CD4-positive, alpha-beta T cell treated with Interleukin-12 subunit alpha and Interleukin-12 subunit beta, for 1 hour (primary cell): Measurements from ENCODE around the gene TMEM176A.

Experiments
- DNase-seq: peaks from one replicate; pipeline ENCODE4 v3.0.0-alpha.2; 2020

The TMEM176A gene

DNA sequence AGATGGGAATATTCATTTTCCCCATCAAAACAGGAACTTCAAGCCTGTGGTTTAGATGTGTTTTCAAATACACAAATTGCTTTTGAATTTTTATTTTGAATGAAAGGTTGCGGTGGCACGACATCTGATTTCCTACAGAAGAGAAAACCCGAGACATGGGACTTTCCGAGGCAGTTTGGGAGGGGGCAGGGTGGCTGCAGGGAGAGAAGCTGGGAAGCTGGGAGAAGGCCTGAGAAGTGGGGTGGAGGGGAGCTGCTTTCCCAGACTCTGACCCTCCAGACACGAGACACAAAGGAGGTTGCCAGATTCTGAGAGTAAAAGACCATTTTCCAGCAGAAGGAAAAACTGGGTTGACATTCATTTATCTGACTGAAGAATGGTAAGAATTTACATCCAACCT lies 19.6 kb downstream of the TMEM176A start:
- no peak for DNase-seq

DNA sequence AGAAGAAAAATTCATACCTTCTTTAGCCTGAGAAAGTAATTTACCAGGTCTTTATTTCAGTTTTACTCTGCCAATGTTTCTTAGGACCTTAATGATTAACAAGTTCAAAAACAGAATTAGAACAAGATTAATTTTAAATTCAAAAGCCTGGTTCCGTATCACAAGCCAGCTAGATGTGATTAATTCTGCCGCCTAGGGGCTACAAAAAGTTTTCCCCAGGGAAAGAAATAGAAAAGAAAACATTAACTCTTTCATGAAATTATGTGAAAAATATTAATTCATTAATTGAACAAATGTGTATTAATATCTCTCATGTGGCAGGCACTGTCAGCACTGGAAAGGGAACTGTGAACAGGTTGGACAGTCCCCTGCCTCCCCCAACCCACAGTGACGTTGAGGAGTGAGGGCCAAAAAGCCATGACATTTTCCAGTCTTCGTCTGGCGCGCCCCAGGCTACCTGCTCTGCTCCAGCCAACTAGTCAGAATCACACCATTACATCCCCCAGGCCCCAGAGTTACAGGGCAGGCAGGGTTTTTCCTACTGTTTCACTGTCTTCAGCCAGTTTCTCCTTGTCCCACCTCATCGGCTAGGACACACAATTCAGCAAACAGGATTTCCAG lies 20.1 kb downstream of the TMEM176A start:
- no peak for DNase-seq

DNA sequence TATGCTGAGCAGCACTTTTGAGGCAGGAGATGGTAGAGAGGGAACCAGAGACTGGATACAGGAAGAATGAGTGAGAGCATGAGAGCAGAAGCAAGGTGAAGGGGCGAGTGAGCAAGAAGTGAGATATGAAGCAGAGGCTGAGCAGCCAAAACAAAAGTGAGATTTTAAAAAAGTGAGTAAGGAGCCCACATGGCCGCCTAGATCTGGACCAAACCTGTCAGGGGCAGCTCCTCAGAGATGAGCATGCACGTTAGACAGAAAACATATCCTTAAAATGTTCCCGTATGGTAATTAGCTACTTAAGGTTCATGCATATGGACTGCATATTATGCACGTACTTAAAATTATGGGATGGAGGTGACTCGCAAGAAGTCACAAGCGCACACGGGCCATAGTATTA lies 22.5 kb downstream of the TMEM176A start:
- no peak for DNase-seq

DNA sequence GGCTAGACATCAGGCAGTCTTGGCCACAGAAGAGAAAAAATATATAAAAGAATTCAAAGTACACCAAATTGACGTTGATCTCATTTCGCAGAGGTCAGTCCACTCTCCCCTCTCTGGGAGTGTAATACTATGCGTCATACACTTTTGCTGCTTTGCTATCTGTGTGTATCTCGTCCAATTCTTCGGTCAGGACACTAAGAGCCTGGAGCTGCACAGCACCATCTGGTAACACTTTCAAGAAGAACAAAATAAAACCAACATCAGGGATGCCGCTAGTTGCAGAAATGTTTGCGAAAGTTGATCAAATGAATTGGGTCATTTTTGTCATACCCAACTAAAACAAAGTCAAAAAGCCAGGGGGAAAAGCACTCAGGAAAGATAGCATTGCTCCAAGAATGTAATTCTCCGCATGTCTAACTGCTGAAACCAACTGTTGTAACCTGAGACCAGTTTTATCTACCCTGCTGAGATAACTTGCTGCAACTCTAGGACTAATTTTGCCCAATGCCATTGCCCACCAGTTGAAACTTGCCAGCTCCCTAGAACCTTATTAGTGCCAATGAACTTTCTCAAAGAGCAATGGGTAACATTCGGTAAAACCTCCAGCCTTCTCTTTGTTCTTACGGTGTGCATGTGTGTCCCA lies 23.0 kb downstream of the TMEM176A start:
- no peak for DNase-seq

DNA sequence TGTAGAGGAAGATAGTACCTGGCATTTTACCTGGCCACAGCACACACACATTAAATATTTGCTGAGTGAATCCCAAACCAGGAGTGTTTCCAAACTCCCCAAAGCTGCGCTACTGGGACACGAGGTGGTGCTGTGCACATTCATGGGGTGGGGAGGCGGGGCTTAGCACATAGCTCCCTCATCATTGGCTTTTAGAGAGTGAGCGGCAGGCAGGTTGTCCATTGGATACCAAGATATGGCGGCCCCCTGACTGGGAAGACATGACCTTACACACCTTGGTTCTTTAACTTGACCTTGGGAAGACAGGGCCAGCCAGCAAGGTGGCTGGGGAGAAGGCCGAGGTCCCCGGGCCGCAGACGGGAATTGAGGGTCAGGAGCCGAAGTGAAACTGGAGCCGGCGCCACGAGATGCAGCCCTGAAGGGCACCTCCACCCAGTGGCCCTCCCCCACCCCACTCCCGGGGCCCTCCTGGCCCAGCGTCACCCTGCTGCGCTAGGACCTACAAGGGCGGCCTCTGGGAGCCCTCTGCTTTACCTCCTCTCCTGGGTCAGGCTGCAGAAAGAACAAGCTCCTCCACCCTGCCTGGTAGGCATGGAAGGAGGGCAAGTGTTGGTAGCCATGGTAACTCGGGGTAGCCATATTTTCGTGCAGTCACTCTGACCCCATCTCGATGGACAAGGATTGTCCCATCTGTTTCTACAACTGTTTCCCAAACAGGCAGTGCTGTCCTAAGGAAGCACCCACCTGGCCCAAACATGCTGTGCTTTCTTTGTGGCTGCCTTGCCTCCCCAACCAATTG lies 24.0 kb downstream of the TMEM176A start:
- no peak for DNase-seq

DNA sequence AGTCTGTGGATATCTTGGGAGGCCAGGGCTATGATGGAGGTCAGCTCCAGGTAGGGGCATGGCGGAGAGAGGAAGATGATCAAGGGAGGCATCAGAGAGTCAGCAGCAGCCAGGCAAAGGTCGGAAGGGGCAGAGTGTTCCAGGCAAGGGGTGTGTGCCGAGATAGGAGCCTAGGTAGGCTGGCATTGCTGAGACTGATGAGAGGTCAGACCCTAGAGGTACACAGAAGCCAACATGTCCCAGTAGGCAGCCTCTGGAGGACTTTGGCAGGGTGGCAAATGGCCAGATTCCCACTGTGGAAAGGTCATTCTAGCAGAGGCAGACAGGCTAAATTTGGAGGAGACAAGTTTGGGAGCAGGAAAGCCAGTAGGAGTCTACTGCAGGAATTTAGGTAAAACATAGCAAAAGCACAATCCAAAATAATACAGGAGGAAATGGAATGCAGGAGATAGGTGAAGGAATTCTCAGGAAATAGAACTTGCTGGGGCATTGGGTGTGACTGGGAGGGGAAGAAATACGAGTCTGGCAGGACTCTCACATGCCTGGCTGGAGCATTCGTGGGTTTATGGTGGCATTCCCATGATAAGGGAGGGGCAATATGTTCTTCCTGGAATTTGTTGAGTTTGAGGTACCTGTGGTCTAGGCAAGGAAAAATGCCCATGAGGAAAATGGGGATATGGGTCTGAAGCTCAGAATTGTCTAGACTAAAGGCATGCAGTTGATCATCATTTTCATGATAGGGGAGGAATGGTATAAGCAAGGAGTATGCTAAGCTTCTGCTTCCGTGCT lies 25.7 kb downstream of the TMEM176A start:
- no peak for DNase-seq

DNA sequence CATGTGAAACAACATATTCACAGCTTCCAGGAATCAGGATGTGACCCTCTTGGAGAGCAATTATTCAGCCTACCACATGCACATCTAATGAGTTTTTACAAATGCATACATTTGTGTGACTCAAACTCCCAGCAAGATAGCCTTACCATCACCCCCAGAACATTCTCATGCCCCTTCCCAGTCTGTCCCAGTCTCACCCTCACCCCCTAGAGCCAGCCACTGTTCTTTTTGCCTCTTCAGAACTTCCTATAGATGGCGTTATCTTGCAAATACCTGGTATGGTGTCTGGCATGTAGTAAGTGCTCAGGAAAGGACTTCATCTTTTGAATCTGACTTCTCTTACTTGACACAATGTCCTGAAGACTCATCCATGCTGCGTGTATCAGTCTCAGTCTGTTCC lies 27.8 kb downstream of the TMEM176A start:
- DNase-seq: no peak

DNA sequence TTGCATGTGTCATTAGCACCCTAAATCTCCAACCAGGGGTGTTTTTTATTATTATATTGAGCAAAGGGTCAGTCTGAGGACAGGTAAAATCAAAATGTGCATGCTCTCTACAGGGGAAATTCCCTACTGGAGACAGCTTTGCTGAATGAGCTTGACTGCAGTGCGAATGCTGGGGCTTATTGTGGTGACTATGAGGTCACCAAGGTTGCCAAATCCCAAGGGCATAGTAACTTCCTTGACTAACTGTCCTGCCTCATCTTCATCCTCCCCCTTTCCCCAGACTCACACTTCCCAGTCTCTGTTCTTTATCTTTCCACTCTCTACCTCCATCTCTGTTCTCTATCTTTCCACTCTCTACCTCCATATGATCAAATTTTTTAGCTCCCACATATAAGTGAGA lies 28.9 kb downstream of the TMEM176A start:
- no peak for DNase-seq

DNA sequence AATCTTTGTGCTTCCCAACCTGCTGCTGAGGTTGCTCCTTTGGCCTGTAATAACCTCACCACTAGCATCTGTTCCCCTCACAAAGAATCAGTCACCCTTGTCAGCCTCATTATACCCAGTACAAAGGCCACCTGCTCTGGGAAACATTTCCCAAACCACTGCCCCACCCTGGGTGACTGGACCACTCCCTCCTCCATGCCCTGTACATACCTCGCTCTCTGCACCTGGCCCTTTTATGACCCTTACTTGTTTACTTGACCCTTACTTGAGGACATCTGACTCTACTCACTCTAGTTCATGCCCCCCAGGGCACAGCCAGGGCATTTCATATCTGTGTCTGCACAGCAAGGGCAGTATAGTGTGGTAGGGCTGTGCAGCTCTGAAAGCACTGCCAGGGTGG lies 30.4 kb downstream of the TMEM176A start:
- no peak for DNase-seq

DNA sequence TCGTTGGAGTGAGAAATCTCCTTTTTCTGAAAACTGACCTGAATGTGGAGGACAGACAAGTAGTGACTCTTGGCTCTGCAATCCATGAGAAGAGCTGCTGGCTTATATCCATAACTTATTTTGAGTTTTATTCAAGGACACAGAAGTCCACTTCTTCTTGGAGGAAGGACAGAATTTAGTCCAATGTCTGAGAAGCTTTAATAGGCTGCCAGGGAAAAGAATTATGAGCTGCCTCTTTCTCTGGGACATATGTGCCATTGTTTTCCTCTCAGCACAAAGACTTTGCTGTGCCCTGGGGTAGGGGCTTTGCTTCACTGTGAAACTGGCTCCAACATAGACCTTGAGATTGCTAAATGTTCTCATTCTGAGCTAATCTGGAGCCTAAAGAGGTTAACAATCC lies 31.3 kb downstream of the TMEM176A start:
- no peak for DNase-seq

DNA sequence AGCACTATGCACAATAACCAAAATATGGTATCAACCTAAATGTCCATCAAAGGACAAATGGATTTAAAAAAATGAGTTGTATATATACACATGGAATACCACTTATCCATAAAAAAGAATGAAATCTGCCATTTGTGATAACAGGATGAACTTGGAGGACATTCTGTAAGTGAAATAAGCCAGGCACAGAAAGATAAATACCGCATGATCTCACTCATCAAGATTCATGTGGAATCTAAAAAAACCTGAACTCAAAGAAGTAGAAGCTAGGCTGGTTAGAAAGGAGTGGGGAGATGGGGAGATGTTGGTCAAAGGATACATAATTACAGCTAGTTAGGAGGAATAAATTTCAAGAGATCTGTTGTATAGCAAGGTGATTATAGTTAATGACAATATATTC lies 34.5 kb downstream of the TMEM176A start:
- DNase-seq: no peak

DNA sequence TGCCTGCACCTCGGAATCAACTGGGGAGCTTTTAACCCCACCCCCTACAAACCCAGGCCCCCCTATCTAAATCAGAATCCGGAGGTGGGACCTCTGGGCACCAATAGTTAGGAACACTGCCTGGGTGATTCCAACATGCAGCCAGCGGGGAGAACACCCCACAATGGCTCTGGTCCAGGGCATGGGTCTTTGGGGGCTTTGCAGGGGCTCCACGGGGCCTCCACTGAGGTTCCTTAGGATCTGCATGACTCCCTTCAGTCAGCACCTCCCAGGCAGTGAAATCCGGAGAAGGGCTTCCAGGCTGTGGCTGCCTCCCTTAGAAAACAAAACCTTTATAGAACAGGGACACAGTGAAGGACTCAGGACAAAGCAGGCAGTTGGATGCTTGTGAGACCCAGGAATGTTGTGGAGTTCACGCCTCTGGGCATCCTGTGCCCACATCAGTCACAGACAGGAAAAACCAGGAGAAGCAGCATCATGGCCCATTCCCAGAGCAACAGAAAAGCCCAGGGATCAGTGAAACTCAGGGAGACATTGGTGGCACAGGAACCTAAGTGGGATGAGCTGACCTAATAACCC lies 35.2 kb downstream of the TMEM176A start:
- no peak for DNase-seq

DNA sequence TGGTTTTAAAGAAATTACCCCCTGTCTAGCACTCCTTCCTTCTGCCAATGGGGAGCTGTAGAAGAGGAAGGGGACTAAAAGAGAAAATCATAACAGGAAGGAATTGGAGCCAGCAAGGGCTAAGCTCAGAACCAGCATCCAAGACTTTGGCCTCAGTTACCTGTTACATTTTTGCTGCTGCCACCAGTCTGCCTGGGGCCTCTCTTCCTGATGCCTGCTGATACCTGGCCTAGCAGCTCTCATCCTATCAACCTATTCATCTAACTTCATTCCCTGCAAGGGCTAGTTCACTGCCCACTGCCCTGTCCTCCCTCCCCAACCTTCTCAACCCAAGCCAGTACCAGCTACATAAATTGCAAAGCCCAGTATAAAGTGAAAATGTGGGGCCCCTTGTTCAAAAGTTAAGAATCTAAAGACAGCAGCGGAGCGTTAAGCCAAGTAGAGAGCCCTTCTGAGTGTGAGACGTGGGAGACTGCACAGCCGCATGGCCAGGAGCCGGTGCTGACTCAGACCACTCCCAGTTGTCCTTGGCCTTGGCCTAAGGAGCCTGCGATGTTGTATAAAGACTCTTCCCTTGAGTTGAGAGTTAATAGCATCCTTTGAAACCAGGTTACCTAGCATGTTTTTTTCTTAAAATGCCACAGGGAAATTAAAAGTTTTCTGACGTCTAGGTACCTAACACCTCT lies 38.5 kb downstream of the TMEM176A start:
- no peak for DNase-seq

DNA sequence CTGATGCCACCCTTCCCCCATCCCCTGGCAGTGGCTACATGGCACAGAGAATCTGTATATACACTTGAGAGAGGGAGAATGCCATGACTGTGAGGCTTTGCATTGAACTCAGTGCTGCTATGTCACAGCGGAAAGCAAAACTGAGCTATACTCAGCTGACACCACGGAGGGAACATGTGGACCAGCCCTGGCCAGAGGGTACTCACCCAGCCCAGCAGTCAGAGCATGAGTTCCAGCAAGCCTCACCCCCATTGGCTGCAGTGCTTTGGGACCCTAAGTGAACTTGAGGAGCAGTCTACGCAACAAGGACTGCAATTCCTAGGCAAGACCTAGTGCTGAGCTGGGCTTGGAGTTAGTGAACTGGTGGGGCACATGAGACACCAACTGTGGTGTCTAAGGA lies 41.4 kb downstream of the TMEM176A start:
- DNase-seq: no peak

DNA sequence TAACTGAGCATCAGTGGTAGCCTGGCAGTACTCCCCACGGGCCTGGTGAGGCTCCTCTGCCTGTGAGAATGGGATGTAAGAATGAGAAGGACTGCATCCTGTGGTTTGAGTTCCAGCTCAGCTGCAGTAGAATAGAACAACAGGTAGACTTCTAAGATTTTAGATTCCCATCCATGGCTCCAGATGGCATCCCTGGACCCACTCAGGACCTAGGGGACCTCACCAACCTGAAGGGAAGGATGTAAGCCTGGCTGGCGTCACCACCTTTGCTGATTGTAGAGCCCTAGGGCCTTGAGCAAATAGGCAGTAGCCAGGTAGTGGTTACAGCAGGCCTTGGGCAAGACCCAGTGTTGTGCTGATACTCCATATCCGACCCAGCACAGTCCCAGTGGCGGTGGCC lies 42.1 kb downstream of the TMEM176A start:
- DNase-seq: no peak

DNA sequence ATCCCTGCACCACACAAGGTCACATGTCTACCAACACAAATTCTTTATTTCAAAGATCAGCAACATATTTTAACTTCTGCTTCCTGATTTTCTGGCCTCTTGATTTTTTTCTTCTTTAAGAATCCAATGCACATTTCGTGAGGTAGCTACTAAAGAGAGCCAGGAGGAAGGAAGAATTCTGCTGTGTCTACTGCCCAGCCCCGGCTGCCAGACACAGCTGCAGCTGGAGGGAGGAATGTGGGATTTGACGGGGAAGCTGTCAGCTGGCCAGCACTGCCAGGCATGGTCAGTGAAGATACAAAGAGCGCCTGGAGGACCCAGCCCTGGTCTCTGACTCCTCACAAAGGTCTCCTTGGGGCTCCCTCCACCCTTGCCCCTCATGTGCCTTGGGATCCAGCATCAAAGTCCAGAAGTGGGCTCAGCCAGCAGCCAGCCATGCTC lies 44.9 kb downstream of the TMEM176A start:
- DNase-seq: no peak

DNA sequence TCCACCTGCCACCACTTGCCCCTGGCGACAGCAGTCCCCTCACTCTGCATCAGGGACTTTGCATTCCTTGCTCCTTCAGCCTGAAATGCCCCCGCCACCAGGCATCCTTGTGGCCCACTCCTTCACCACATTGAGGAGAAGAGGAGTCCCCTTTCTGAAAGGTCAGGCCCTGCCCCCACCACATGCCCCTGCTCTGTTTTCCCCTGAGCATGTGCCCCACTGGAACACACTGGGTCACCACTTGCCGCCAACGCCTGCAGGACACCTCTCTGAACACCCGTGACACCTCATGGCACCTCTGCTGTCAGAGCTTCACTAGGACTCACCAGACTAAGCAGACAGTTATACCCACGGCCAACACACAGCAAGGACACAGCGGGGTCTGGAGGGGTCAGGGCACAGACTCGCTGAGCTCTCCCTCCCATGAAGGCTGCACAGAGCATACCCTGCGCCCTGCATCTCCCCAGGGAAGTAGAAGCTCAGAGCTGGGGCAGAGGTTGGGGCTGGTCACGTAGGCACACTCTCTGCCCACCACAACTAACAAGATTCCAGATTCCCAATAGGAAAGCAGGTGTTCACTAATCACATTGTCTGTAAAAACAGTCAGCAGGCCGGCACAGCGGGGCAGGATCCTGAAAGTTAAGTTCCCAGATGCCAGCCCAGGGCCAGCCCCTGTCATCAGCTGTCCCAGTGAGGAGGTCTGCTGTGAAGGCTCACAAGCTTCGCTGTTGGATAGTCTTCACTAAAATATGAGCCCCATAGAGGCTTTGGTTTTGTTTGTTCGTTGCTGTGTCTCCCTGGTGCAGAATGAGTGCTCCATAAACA lies 45.9 kb downstream of the TMEM176A start:
- no peak for DNase-seq

DNA sequence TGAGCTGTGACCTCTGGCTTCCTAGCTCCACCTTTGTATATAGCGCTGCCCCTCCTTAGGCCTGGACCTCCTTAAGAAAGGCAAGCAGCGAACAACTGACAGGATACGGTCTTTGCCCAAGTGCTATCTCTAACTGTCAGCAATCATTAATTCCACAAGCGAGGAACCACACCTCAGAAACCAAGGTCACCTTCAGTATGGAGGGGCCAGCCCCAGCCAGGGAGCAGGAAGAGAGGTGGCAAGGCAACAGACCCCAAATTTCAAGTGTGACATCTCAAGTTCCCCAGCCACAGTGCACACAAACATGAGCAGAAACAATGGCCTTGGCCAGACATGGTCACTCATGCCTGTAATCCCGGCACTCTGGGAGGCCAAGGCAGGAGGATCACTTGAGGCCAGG lies 47.0 kb downstream of the TMEM176A start:
- DNase-seq: no peak

DNA sequence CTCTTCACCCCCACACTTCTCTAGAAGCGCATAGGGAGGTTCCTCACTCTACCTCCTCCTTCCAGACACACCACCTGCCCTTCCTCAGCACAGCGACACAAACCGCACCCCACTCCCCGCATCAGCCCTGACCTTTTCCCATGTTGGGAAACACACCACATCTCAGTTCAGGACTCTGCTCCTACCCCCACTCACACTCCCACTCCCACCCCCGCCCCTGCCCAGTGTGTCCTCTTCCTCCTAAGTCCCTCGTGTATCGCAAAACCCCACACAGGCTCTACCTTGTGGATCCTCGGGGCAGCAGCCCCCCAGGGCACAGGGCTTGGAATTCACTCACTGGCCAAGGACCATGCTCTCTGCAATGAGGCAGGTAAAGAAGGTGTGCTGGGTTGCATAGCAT lies 47.5 kb downstream of the TMEM176A start:
- no peak for DNase-seq

DNA sequence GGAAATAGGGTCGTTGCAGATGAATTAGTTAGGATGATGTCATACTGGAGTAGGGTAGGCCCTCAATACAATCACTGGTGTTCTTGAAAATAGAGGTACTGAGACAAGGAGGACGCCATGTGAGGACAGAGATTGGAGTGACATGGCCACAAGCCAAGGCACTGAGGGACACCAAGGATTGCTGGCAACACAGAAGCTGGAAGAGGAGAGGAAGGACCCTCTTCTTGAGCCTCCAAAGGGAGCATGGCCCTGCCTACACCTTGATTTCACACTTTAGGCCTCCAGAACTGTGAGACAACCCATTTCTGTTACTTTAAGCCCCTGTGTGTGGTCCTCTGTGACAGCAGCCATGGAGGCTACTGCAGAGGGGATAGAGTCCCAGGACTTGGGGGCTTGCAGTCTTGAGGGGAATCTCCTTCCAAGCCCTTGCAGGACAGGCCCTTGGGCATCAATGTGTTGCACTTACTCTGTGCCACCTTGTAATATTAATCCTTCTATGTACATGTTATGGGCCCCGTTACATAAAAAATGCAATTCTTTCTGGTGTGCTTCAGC lies 48.1 kb downstream of the TMEM176A start:
- no peak for DNase-seq

DNA sequence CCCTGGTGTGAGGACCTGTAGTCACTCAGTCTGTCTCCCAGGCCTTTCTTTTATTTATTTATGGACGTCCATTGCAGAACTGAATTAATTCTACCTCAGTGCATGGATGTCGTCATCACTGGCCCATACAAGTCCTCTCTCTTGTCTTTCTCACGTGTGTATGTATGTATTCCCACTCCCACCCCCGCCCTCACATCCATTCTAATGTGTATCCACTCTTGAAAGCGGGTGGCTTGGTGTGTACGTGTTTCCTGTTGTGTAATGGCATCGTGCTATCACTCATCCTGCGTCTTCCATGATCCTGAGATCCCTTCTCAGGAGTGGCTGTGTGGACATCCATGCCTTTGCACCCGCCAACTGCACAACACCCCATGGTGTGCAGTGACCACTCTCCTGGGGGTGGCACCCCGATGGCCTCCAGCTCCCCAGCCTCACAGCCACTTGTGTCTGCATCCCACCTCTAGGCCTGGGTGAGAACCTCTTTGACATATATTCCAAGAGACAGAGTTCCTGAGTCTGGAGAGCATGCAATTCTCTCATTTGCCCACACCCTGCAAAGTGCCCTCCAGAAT lies 48.7 kb downstream of the TMEM176A start:
- DNase-seq: no peak
